GM18951 (cell line): ENCODE results near the gene MUC16.

Source experiments
- POLR2A ChIP-seq: IDR thresholded peaks from 4 replicates; pipeline ENCODE4 v1.6.1; 2011; ENCODE audit warnings: mild to moderate bottlenecking; ENCODE audit not compliant: insufficient read length, insufficient read depth; ENCODE audit errors: extremely low read depth
- in situ Hi-C: fragments of 300-500 bp; cut with MboI; formaldehyde crosslinking; loops from one replicate; pipeline ENCODE4 v1.12.0; 2022; ENCODE audit warnings: low sequenced_read_pairs, mixed read lengths, inconsistent platforms; ENCODE audit not compliant: unreplicated experiment

Gene MUC16

DNA sequence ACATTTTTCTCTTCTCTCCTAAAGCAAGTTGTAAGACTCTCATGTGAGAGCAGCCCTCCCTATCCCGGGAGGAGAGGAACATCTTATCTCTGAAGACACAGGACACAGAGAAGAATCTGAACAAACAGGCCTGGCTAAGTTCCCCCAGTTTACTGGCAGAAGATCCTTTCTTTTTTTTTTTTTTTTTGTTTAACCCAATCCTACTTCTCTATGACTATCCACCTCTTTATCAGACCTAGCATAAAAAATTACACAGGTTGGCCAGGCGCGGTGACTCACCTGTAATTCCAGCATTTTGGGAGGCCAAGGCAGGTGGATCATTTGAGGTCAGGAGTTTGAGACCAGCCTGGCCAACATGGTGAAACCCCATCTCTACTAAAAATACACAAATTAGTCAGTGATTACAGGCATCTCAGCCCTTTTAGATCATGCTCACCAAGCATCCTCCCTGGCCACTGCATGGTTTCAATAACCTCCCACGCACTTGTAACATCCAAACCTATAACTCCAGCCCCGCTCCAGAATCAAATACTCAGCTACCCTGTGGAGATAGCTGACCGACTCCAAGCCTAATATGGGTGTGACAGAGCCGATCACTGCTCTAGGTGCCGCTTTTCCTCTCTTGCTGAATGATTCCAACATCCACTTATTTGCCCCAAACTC lies 27.3 kb upstream of the MUC16 start:
- in situ Hi-C loops, result no loop called here
- TF ChIP-seq POLR2A, result no peak

DNA sequence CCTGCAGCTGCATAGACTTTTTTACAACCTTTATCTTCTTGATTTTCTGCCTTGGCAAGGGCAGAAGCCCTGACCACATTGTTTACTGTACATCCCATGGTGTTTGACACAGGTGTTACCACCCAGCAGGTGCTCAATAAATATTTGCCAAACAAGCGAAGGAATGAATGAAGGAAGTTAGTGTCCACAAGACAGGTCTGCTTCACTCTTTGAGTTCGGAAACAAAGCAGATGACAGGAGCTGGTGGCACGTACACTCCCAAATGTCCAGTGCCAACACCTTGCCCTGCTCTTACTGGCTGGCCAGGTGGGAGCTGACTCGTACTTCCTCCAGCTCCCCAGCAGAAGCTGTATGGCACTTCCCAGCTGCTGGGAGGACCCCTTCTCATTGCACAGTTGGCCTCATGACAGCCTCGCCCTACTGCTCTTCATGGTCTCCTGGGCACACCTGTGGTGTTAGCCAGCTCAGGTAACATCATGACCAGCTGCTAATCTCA lies 22.0 kb upstream of the MUC16 start:
- in situ Hi-C loops, result no loop called here
- TF ChIP-seq POLR2A, result no peak

DNA sequence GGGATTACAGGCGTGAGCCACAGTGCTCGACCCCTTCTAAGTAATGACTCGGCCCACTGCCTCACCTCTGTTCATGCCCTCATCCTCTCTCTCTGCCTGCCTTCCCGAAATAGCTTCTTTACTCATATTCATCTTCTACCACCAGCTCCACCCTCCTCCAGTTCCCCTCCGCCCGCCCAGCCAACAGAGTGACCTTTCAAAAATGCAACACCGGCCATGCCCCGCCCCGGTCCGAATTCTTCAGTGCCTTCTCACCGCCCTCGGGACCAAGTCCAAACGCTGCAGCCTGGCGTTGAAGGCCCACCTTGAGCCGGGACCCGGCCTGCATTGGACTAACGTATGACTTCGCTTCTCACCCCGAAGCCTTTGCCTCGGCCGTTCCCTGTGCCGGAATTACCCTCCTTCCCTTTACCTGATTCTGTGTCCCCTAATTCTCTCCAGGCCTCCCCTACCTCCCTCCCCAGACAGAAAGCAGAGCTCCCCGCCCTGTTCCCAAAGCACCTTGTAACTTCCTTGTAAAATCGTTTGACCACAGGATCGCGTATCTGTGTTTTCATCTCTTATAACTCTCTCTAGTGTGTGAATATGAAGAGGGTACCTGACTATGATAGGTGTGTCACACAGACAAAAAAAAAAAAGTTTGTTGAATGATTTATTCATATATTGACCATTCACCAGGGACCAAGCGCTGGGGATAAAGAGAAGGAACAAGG lies 8.1 kb upstream of the MUC16 start:
- in situ Hi-C loops, result no loop called here
- no peak for TF ChIP-seq POLR2A

DNA sequence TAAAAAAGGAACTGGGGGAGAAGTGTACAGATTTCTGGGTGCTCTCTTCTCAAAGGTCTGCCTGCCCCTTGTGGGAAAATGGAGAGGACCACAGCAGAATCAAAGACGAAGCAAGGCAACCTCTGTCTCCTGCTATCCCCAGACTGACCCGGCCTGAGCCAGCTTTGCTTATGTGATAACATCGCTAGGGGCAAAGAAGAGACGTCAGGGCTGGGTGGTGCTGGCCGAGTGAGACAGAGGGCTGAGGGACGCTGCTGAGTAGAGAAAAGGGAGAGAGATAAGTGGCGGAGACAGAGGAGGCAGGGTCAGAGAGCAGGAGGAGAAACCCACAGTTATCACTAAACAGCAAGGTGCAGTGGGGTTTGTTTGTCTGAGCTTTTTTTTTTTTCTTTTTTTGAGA lies 4.6 kb upstream of the MUC16 start:
- no peak for TF ChIP-seq POLR2A
- in situ Hi-C loops, result no loop called here

DNA sequence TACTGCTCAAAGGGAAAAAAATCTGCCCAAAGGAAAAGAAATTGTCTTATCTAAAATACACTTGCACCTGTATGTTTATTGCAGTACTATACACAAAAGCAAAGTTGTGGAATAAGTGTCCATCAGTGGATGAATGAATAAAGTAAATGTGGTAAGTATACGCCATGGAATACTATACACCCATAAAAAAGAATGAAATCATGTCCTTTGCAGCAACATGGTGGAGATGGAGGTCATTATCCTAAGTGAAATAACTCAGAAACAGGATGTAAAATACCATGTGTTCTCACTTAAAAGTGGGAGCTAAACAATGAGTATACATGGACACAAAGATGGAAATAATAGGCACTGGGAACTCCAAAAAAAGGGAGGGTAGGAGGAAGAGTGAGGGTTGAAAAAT lies 3.8 kb upstream of the MUC16 start:
- no peak for TF ChIP-seq POLR2A
- in situ Hi-C loops, result no loop called here

DNA sequence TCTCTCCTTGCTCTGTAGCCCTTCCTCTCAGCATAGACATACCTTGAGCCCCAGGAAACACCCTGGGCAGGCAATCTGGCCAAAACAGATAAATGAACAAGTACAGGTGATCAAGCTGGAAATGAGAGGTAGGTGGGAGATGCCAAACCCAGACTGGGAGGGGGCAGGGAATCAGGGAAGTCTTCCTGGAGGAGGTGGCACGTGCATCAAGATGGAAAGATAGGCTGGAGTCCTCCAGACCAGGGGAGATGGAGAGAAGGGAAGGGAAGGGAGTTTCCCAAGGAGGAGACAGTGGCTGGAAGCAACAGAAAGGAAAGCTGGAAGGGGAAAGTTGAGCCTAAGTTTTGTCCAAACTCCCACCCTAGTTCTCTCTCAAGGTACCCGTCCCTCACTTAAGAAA lies 1.7 kb upstream of the MUC16 start:
- TF ChIP-seq POLR2A, result no peak
- in situ Hi-C loops, result no loop called here

DNA sequence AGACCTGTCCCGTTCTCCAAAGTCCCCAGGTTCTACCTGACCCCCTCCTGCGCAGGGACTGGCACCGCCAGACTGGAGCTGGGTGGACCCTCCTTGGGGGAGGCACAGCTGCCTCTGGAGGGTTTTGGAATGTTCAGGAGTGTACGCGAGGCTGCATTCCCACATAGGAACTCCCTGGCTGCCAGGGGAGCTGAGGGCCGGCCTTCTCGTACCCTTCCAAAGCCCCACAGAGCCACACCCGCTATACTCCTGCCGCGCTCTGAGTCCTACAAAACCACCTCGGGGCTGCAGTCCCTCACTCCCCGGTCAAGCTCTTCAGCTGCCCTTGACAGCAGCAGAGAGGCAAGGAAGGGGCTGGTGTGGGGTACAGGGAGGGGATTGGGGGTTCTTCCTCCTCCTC lies 484 bp upstream of the MUC16 start:
- in situ Hi-C loops, result no loop called here
- TF ChIP-seq POLR2A, result no peak

DNA sequence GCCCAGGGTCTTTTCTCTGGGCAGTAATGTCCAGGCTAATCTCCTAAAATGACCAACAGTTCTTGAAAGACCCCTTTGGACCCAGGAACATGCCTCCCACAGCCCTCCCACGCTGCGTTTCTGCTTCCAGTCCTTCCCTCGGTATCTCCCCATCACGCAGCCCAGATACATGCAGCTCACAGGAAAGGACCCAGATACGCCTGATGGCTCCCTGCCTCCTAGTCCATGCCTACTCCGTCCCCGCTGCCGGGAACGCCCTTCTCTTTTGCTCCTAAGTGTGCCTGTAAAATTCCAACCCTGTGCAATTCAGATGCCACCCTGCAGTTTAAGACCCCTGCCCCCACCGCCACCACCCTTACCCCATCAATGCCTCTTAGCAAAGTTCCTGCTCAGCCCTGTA lies 778 bp downstream of the MUC16 start:
- no peak for TF ChIP-seq POLR2A
- in situ Hi-C loops, result no loop called here

DNA sequence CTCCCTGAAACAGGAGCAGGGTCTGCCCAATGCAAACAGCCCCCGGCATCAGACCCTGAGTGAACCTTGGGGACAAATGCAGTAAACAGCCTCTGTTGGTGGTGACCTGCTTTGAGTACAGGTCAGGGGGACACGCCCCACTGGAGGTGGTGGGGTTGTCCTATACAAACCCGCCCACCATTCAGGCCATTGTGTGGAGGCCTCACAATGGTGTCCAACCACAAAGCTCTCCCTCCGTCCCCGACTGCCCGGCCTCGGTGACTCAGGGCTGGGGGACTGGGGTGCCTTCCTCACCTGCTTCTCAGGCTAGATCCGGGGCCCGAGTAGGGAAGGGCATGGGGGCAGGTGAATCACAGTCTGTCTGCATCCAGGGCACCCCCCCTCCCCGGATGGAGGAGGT lies 1.5 kb downstream of the MUC16 start:
- no peak for TF ChIP-seq POLR2A
- in situ Hi-C loops, result no loop called here

DNA sequence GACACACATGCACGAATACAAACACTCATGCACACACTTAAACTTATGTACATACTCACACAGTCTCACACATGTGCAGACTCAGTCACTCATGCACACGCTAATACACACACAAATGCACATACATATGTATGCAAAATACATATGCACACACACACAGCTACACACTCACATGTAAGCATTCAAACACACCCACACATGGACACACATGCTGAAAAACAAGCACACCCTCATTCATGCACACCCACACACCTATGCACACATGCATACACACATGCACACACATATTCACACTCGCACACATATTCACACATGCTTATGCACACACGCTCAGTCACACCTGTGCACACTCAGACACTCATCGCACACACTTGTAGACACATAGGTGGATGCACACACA lies 9.3 kb downstream of the MUC16 start:
- TF ChIP-seq POLR2A, result no peak
- in situ Hi-C loops, result no loop called here

DNA sequence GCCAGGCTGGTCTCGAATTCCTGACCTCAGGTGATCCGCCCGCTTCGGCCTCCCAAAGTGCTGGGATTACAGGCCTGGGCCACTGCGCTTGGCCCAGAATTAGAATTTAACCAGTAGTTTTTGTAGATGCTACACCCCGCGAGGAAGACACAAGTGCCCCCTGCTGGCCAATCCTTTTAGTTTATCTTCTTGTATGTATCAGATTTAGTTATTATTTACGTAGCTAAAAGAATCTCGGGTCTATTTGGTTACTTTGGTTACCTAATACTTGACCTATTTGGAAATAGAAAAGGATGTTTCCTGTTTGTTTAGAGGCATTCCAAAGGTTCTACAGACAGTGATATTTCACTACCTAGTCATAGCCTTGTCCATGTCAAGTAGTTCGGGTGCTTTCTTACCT lies 22.0 kb downstream of the MUC16 start:
- in situ Hi-C loops, result no loop called here
- no peak for TF ChIP-seq POLR2A

DNA sequence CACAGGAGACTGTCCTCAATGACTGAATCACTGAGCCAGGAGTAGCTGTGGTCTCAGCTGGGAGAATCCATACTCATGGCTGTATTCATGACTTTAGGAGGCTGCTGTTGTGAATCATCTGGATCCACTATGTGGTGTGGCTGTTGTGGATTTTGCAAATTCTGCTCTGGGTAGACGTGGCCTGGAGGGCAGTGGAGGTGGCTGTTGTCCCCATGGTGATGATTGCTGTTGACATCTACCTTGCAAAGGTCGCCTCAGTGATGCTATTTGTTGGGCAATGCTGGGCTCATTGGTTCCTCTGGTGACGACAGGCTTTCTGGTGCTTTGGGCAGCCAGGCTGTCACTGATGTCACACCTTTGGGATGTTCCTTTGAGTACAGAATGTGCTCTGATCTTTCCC lies 23.9 kb downstream of the MUC16 start:
- in situ Hi-C loops, result no loop called here
- no peak for TF ChIP-seq POLR2A

DNA sequence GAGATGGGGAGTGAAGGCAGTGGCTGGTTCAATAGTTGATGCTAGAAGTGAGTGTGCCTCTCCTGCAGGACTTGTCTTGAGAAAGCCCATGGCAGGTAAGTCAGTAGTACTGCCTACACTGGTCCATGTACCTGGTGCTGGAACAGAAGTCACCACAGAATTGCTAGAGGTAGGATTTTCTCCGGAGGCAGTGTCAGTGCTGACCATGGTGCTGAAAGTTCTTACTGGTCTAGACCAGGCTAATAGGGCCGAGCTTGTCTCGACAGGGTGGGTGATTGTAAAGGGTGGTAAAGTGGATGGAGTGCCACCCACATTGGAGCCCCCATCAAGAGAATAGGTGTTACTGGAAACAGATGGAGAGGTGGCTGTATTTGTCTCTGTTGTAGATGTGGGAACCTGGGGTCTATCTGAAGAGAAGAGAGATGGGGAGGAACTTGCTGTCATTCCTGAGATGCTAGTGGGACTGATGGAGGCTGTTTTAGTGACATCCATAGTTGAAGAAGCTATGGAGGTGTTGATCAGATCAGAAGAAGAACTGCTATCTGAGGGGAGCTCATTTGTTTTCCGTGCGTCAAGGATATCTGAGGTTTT lies 36.6 kb downstream of the MUC16 start:
- in situ Hi-C loops, result no loop called here
- no peak for TF ChIP-seq POLR2A

DNA sequence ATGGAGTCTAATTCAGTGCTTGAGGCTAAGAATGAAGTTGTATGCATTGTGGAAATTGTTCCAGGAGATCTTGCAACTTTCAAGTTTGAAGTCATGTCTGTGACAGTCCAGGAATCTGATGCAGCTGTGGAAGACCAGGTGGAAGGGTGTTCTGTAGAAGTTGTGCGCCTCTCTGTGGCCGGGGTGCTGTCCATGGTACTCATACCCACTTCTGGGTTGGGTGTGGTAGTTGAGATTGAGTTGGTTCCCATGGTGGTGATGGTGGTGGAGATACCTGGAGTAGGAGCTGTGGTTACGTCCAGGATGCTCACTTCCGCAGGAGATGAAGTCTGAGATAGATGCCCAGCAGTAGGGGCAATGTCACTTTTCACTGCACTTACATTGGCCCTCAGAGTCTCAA lies 44.3 kb downstream of the MUC16 start:
- no peak for TF ChIP-seq POLR2A
- in situ Hi-C loops, result no loop called here
